Activated T-cell treated with anti-CD3 and anti-CD28 coated beads, Interleukin-2, amount 50 U/mL, for 24 hours (primary cell): ENCODE measurements around the gene TPD52L3.

Experiments used
- DNase-seq: peaks from one replicate; pipeline ENCODE4 v3.0.0-alpha.2; 2020
- H3K27ac Mint-ChIP-seq: 2 replicates; pipeline ENCODE4 v1.8.0; 2020; ENCODE audit warnings: mild to moderate bottlenecking, mixed read lengths
- H3K27me3 Mint-ChIP-seq: 2 replicates; pipeline ENCODE4 v1.8.0; 2020; ENCODE audit warnings: mixed read lengths
- H3K36me3 Mint-ChIP-seq: 2 replicates; pipeline ENCODE4 v1.8.0; 2020; ENCODE audit warnings: low read depth, mixed read lengths
- H3K4me1 Mint-ChIP-seq: 2 replicates; pipeline ENCODE4 v1.8.0; 2020; ENCODE audit warnings: low read depth, mixed read lengths
- H3K4me3 Mint-ChIP-seq: 2 replicates; pipeline ENCODE4 v1.8.0; 2020; ENCODE audit warnings: mild to moderate bottlenecking, moderate library complexity, mixed read lengths
- H3K9me3 Mint-ChIP-seq: 2 replicates; pipeline ENCODE4 v1.8.0; 2020; ENCODE audit warnings: mixed read lengths

Gene TPD52L3

DNA sequence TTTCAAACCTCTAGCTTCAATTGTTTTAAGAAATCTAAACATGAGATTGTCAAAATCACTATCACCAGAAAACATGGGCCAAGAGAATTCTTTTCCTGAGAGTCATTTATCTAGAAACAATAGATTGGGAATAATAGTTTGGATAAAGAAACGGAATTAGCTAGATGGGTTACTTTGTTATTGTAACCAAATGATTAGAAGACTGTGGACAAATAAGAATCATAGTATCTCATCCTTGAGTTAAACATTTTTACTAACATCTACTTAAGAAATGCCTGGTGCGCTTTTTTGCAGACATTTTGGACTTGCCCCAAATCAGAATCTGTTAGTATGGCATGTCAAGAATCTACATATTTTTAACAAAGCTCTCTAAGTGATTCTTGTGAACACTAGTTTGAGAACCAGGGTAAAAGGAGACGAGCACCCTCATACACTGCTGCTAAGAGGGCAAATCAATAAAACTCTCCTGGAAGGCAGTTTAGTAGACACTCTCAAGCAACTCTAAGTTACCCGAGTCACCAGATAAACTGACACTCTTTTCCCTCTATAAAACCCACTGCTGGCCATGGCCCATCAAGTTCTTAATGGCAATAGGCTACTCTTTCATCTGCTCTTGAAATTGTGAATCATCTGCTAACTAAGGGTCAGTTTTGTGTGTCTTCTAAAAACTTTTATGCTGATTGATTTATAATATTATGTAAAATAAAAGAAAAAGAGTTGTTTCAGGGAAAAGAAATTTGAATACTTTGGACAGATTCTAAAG, 39.1 kb downstream of the TPD52L3 start:
- no peaks in the 10 kb centered on the region for H3K27me3 Mint-ChIP-seq
- peaks cover 3% of the 10 kb centered on the region for H3K36me3 Mint-ChIP-seq
- peaks cover 3% of the 10 kb centered on the region for H3K9me3 Mint-ChIP-seq
- no peaks in the 10 kb centered on the region for H3K4me1 Mint-ChIP-seq
- no peak overlapping the region for H3K27ac Mint-ChIP-seq
- DNase-seq, result no peak
- no peak overlapping the region for H3K4me3 Mint-ChIP-seq

DNA sequence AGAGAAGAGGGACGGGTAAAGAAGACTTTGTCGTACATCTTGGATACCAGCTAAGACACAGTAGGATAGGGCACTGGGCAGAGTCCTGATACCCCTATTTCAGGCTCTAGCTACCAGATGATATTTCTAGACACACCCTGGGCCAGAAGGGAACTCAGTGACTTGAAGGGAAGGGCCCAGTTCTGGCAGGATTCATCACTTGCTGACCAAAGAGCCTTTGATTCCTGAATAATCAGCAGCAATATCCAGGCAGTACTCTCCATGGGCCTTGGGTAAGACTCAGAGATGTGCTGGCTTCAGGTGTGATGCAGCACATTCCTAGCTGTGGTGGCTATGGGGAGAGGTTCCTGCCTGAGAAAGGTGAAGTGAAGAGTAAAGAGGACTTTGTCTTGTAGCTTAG, 40.7 kb downstream of the TPD52L3 start:
- no peak overlapping the region for H3K27ac Mint-ChIP-seq
- peaks cover 5% of the 10 kb centered on the region for H3K9me3 Mint-ChIP-seq
- H3K27me3 Mint-ChIP-seq, result peaks cover 3% of the 10 kb centered on the region
- DNase-seq, result no peak
- H3K4me1 Mint-ChIP-seq, result no peaks in the 10 kb centered on the region
- H3K36me3 Mint-ChIP-seq, result peaks cover 3% of the 10 kb centered on the region
- no peak overlapping the region for H3K4me3 Mint-ChIP-seq
